Muscle layer of duodenum (tissue), 2 donors: ENCODE results near the gene AMOTL2.

ENCODE experiments used
- H3K27ac ChIP-seq: one replicate; pipeline ENCODE4 v1.7.0; 2013; ENCODE audit warnings: mild to moderate bottlenecking, low read length
- H3K27me3 ChIP-seq: one replicate; pipeline ENCODE4 v1.7.0; 2013; ENCODE audit warnings: low read depth, mild to moderate bottlenecking, control low read depth, low read length
- H3K36me3 ChIP-seq, 2 donors: one replicate each; pipeline ENCODE4 v1.7.0; 2013; ENCODE audit warnings: low read length in 2 of 2, control low read depth in 1 of 2, mild to moderate bottlenecking in 1 of 2; ENCODE audit not compliant: insufficient read depth in 2 of 2, control insufficient read depth in 1 of 2
- H3K4me1 ChIP-seq, 2 donors: one replicate each; pipeline ENCODE4 v1.7.0; 2013; ENCODE audit warnings: low read length in 2 of 2, mild to moderate bottlenecking in 2 of 2, control low read depth in 1 of 2, moderate library complexity in 1 of 2; ENCODE audit not compliant: insufficient read depth in 2 of 2, control insufficient read depth in 1 of 2
- H3K4me3 ChIP-seq, 2 donors: one replicate each; pipeline ENCODE4 v1.7.0; 2013; ENCODE audit warnings: low read length in 2 of 2, low read depth in 1 of 2, mild to moderate bottlenecking in 1 of 2
- H3K9me3 ChIP-seq, 2 donors: one replicate each; pipeline ENCODE4 v1.7.0; 2013; ENCODE audit warnings: low read length in 2 of 2, control low read depth in 1 of 2, mild to moderate bottlenecking in 1 of 2; ENCODE audit not compliant: control insufficient read depth in 1 of 2
- donor health status: healthy.

Gene AMOTL2

GRCh38 chr3:134364061-134364935 is 9.9 kb downstream of the AMOTL2 start:
- Histone ChIP-seq H3K4me3 (peak overlapping the region in 1 of 2 donors; percentile 21), H3K27me3 (no peaks in the 10 kb centered on the region), H3K27ac (peak overlapping the region; percentile 84), H3K9me3 (no peaks in the 10 kb centered on the region), H3K4me1 (peaks cover 32 to 95% of the 10 kb centered on the region in 2 donors), H3K36me3 (peaks cover 73 to 76% of the 10 kb centered on the region in 2 donors)

- Histone ChIP-seq H3K27me3 (no peaks in the 10 kb centered on the region), H3K36me3 (peaks cover 77% of the 10 kb centered on the region in 2 donors), H3K4me1 (peaks cover 31 to 95% of the 10 kb centered on the region in 2 donors), H3K27ac (peak overlapping the region; percentile 84), H3K4me3 (peak overlapping the region in 1 of 2 donors; percentile 21), H3K9me3 (no peaks in the 10 kb centered on the region)
Measured at GRCh38 chr3:134363381-134363755, 10.9 kb downstream of the AMOTL2 start.

GRCh38 chr3:134362670-134363380 is 11.4 kb downstream of the AMOTL2 start:
- H3K4me1 ChIP-seq: peaks cover 34 to 95% of the 10 kb centered on the region in 2 donors
- H3K27ac ChIP-seq: peak overlapping the region; percentile 84
- H3K27me3 ChIP-seq: no peaks in the 10 kb centered on the region
- H3K36me3 ChIP-seq: peaks cover 78 to 81% of the 10 kb centered on the region in 2 donors
- H3K4me3 ChIP-seq: no peak overlapping the region
- no peaks in the 10 kb centered on the region for H3K9me3 ChIP-seq

DNA sequence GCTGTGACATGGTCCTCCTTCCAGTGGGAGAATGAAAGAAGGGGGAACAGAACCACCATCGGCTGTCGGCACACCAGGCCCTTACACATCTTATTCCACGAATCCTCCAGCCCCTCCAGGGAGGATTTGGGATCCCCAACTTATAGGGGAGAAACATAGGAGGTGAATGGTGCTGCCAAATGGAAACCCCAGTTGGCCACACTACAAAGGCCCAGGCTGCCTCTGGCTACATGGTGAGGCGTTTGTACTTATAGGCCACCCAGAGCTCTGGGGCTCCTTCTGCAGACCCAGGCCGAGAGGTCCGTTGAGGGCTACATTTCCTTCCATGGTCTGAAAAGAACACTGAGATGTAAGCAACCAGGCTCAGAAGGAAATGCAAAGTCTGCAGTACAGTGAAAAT is 12.0 kb downstream of the AMOTL2 start:
- H3K4me3 ChIP-seq: no peak overlapping the region
- no peak overlapping the region for H3K27ac ChIP-seq
- peaks cover 81 to 84% of the 10 kb centered on the region in 2 donors for H3K36me3 ChIP-seq
- no peaks in the 10 kb centered on the region for H3K27me3 ChIP-seq
- peaks cover 39 to 95% of the 10 kb centered on the region in 2 donors for H3K4me1 ChIP-seq
- H3K9me3 ChIP-seq: no peaks in the 10 kb centered on the region

GRCh38 chr3:134361162-134361835 is 12.9 kb downstream of the AMOTL2 start:
- Histone ChIP-seq H3K4me3 (no peak overlapping the region), H3K36me3 (peaks cover 83 to 87% of the 10 kb centered on the region in 2 donors), H3K27me3 (no peaks in the 10 kb centered on the region), H3K9me3 (no peaks in the 10 kb centered on the region), H3K4me1 (peaks cover 39 to 94% of the 10 kb centered on the region in 2 donors), H3K27ac (no peak overlapping the region)

GRCh38 chr3:134360046-134360445 is 14.2 kb downstream of the AMOTL2 start:
- Histone ChIP-seq H3K9me3 (no peaks in the 10 kb centered on the region), H3K27ac (no peak overlapping the region), H3K36me3 (peaks cover 77 to 81% of the 10 kb centered on the region in 2 donors), H3K4me3 (peak overlapping the region in 1 of 2 donors; percentile 8), H3K4me1 (peaks cover 30 to 83% of the 10 kb centered on the region in 2 donors), H3K27me3 (no peaks in the 10 kb centered on the region)

DNA sequence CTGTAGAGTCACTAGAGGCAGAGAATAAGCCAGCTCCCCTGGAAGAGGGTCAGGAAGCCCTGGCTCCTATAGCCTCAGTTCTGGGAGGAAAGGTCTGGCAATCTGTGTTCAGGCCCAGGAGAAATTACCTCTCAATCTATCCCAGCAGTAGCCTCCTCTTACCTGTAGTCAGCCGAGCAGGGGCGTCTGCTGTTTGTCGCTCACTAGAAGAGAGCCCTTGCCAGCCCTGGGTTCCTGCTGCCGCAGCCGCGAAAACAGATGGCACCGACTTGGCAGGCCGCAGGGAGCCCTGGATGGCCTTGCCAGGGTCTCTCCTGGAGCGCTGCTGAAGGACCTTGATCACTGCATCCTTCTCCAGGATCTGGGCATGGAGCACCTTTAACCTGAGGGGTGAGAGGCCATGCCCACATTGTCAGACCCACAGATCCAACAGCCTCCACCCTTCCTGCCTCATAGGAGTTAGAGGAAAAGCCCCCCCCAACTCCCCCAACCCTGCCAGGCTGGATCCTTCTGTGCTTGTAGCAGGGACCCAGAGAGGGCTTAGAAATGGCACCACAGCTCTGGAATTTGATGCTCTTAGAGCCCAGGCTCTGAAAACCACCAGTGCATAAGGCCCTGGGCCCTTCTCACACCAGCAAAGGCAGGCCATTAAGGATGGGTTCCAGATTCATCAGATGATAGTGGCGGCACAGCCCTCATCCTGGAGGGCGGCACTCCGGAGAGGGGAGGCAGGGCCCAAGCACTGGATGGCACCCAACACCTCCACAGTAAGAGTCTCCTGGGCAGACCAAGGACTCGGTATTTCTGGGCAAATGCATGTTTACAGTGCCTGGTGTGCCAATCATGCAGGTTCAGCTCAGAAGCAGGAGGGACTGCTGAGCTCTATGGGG is 14.9 kb downstream of the AMOTL2 start:
- Histone ChIP-seq H3K36me3 (peaks cover 80 to 82% of the 10 kb centered on the region in 2 donors), H3K27ac (peak overlapping the region; percentile 67), H3K4me1 (peaks cover 23 to 80% of the 10 kb centered on the region in 2 donors), H3K9me3 (no peaks in the 10 kb centered on the region), H3K27me3 (no peaks in the 10 kb centered on the region), H3K4me3 (no peak overlapping the region)

DNA sequence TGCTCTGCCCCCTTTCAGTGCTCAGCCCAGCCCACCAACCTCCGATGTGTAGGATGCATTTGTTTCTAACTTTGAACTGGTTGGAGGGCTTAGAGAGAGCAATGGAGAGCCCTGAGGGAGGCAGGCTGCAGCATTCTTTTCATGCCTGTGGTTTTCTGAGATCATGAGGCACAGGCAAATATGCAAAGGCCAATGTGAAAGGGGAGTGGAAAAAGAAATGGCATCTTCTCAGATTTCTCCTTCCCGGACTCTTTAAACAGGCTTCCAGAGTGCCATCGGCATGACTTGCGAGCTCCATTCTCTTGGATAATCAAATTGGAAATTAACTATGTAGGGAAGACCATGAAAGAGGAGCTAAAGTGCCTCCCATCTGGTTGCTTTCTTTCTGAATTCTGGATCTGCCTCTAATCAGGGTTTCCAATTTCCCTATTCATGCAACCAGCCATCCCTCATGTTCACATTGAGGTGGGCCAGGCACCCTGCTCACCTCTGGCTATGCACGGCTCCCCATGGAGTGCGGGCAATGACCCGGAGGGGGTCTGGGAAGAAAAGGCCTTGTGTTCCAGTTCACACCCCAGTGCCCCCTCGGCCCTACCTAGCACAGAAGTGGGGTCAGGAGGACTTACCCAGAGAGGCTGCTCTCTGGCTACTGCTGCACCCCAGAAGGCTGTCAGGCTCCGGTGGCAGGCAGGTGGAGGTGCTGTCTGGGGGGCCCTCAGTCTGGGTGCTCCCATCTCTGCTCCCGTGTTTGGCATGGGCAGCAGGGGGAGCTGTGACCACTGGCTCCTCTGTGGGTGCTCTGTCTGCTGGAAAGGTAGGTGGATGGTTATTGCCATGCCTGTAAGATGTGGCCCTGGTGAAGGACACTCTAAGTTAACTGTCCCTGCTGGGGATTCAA is 16.1 kb downstream of the AMOTL2 start:
- no peaks in the 10 kb centered on the region for H3K27me3 ChIP-seq

DNA sequence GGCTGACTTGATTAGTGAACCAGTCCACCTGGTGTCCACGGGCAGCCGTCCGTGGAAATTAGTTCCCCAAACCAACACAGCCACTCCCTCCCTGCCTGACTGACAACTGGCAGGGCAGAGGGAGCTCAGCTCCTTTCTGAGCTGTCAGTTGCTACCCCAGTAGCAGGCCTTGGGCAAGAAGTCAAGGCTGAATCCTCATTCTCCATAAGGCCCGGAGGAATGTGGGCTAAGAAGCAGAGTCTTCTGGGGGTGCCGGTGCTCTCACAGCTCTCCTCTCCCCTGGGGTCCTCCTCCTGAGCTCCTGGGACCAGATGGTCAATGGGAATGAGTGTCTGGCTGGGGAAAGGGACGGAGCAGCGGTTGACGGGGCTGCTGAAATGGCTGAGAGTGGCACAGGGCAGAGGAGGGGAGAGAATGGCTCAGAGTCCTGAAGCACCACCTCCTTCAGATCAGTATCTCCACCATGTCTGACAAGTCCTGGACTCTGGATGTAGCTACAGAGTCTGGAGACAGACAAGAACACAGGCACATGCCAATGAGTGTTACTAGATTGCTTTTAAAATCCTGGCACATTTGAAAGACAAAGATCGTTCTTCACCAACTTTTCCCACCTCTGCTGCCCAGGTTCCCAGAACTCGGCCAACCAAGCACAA is 16.9 kb downstream of the AMOTL2 start:
- Histone ChIP-seq H3K4me3 (no peak overlapping the region), H3K36me3 (peaks cover 72 to 73% of the 10 kb centered on the region in 2 donors), H3K4me1 (peaks cover 18 to 69% of the 10 kb centered on the region in 2 donors), H3K27ac (peak overlapping the region; percentile 67), H3K27me3 (no peaks in the 10 kb centered on the region), H3K9me3 (no peaks in the 10 kb centered on the region)

More for the DNA sequence above, 16.1 kb downstream of the AMOTL2 start:
- no peak overlapping the region for H3K4me3 ChIP-seq
- H3K4me1 ChIP-seq: peaks cover 17 to 70% of the 10 kb centered on the region in 2 donors
- no peaks in the 10 kb centered on the region for H3K9me3 ChIP-seq
- H3K27ac ChIP-seq: peak overlapping the region; percentile 67
- peaks cover 80% of the 10 kb centered on the region in 2 donors for H3K36me3 ChIP-seq
